IMR-90 (cell line): Measurements from ENCODE around the gene MRPL54. TPM values are rescaled to one million over a fixed set of nuclear protein-coding genes. Genes with fewer than 3 reads are reported as not detected.

Experiments used
- ATAC-seq: fragments of 200-7000 bp; cut with Tn5 transposase; 2 replicates; pipeline ENCODE4 v1.9.1; 2020; ENCODE audit warnings: low read depth, mild to moderate bottlenecking, moderate library complexity
- BruUV-seq: library from RNA; stranded (reverse); fragments of 400-500 nt; replicated peaks from 2 replicates; lab custom pipeline; 2021; lab: Mats Ljungman, UMichigan
- CTCF ChIA-PET: fragments of 300-600 bp; formaldehyde crosslinking; extraction: SDS; loops from one replicate; lab custom pipeline; 2021; ENCODE audit warnings: antibody characterized with exemption; lab: Yijun Ruan, JAX
- POLR2A ChIA-PET: fragments of 300-600 bp; sonication (Branson Sonifier 250); formaldehyde crosslinking; loops from one replicate; lab custom pipeline; 2022; ENCODE audit warnings: antibody characterized with exemption; ENCODE audit not compliant: unreplicated experiment; lab: Charles Lee
- DNase-seq: peaks from one replicate; pipeline ENCODE4 v3.0.0; 2013
- H2AFZ ChIP-seq: replicated peaks from 2 replicates; pipeline ENCODE3; 2013; ENCODE audit warnings: low read length, mild to moderate bottlenecking; ENCODE audit not compliant: poor library complexity
- H2AK5ac ChIP-seq: 2 replicates; pipeline ENCODE4 v1.6.1; 2013; ENCODE audit warnings: low read depth, low read length, inconsistent platforms
- H2AK9ac ChIP-seq: replicated peaks from 2 replicates; pipeline ENCODE3; 2013; ENCODE audit warnings: mild to moderate bottlenecking, low read depth, low read length, moderate library complexity; ENCODE audit not compliant: poor library complexity
- H2BK120ac ChIP-seq: 2 replicates; pipeline ENCODE4 v1.6.1; 2013; ENCODE audit warnings: low read depth, low read length, inconsistent platforms
- H2BK15ac ChIP-seq: 3 replicates; pipeline ENCODE4 v1.6.1; 2013; ENCODE audit warnings: low read depth, low read length, inconsistent platforms
- H2BK20ac ChIP-seq: 2 replicates; pipeline ENCODE4 v1.6.1; 2013; ENCODE audit warnings: low read depth, mild to moderate bottlenecking, inconsistent platforms, low read length, moderate library complexity
- H2BK5ac ChIP-seq: 2 replicates; pipeline ENCODE4 v1.6.1; 2013; ENCODE audit warnings: mild to moderate bottlenecking, low read depth, low read length, inconsistent platforms; ENCODE audit not compliant: poor library complexity, severe bottlenecking
- H3K14ac ChIP-seq: replicated peaks from 2 replicates; pipeline ENCODE4 v1.6.1; 2013; ENCODE audit warnings: low read depth, low read length, inconsistent platforms
- H3K18ac ChIP-seq: 2 replicates; pipeline ENCODE4 v1.6.1; 2013; ENCODE audit warnings: low read depth, low read length, control low read depth
- H3K23ac ChIP-seq: 2 replicates; pipeline ENCODE4 v1.6.1; 2013; ENCODE audit warnings: low read depth, low read length, inconsistent platforms
- H3K27ac ChIP-seq: 2 replicates; pipeline ENCODE4 v1.5.1; 2013; ENCODE audit warnings: mild to moderate bottlenecking, control low read depth, low read length; ENCODE audit not compliant: insufficient read depth
- H3K27me3 ChIP-seq: 2 replicates; pipeline ENCODE4 v1.6.1; 2013; ENCODE audit warnings: low read length; ENCODE audit not compliant: control insufficient read depth, insufficient read depth
- H3K36me3 ChIP-seq: 2 replicates; pipeline ENCODE4 v1.6.1; 2013; ENCODE audit warnings: low read length, mixed read lengths; ENCODE audit not compliant: control insufficient read depth, insufficient read depth
- H3K4ac ChIP-seq: 2 replicates; pipeline ENCODE4 v1.6.1; 2013; ENCODE audit warnings: low read depth, low read length, inconsistent platforms
- H3K4me1 ChIP-seq: 2 replicates; pipeline ENCODE4 v1.6.1; 2013; ENCODE audit warnings: low read length, mixed read lengths; ENCODE audit not compliant: control insufficient read depth, insufficient read depth
- H3K4me2 ChIP-seq: 2 replicates; pipeline ENCODE4 v1.6.1; 2013; ENCODE audit warnings: low read depth, mild to moderate bottlenecking, control low read depth, low read length, moderate library complexity
- H3K4me3 ChIP-seq: 2 replicates; pipeline ENCODE4 v1.5.1; 2013; ENCODE audit warnings: low read depth, mild to moderate bottlenecking, control low read depth, low read length, moderate library complexity; ENCODE audit not compliant: insufficient read depth
- H3K56ac ChIP-seq: 2 replicates; pipeline ENCODE4 v1.6.1; 2013; ENCODE audit warnings: low read length, inconsistent platforms; ENCODE audit not compliant: insufficient read depth; ENCODE audit errors: extremely low read depth
- H3K79me1 ChIP-seq, 2 experiments: 2 replicates each; pipeline ENCODE4 v1.6.1; 2013; ENCODE audit warnings: low read length in 2 of 2, inconsistent platforms in 1 of 2, low read depth in 1 of 2
- H3K9ac ChIP-seq: 2 replicates; pipeline ENCODE4 v1.6.1; 2013; ENCODE audit warnings: low read depth, low read length, control low read depth
- H3K9me1 ChIP-seq: 2 replicates; pipeline ENCODE4 v1.6.1; 2013; ENCODE audit warnings: low read length, inconsistent platforms; ENCODE audit not compliant: insufficient read depth
- H3K9me3 ChIP-seq: 2 replicates; pipeline ENCODE4 v1.6.1; 2013; ENCODE audit warnings: low read length; ENCODE audit not compliant: control insufficient read depth, insufficient read depth
- H4K20me1 ChIP-seq: 2 replicates; pipeline ENCODE4 v1.6.1; 2013; ENCODE audit warnings: low read length, inconsistent platforms; ENCODE audit not compliant: insufficient read depth
- H4K5ac ChIP-seq: 2 replicates; pipeline ENCODE4 v1.6.1; 2013; ENCODE audit warnings: mild to moderate bottlenecking, low read depth, low read length, control low read depth
- H4K8ac ChIP-seq, 2 experiments: 2 replicates each; pipeline ENCODE4 v1.6.1; 2013; ENCODE audit warnings: low read depth in 2 of 2, low read length in 2 of 2, control low read depth in 1 of 2, inconsistent platforms in 1 of 2
- H4K91ac ChIP-seq: 2 replicates; pipeline ENCODE4 v1.6.1; 2013; ENCODE audit warnings: low read depth, low read length, inconsistent platforms; ENCODE audit not compliant: insufficient read depth
- CTCF ChIP-seq: conservative IDR thresholded peaks from 2 replicates; pipeline ENCODE4 v1.5.1; 2012; ENCODE audit warnings: mild to moderate bottlenecking, low read depth, low read length, improper control_type of control experiment
- WGBS, 2 experiments: methylation state at CpG; one replicate each; pipeline versions ENCODE4 v1.1.5 to v1.1.7; 2013; ENCODE audit warnings: missing lambda C conversion rate in 2 of 2; ENCODE audit not compliant: insufficient read length in 1 of 2; ENCODE audit errors: extremely low coverage in 2 of 2; 5-methylcytosine and 5-hydroxymethylcytosine counted together
- dilution Hi-C: fragments of 300-500 bp; cut with HindIII; formaldehyde crosslinking; loops from one replicate; pipeline ENCODE4 v1.14.3; 2018; ENCODE audit warnings: low sequenced_read_pairs; ENCODE audit not compliant: unreplicated experiment
- in situ Hi-C: fragments of 300-500 bp; cut with MboI; formaldehyde crosslinking; loops from 3 replicates; pipeline ENCODE4 v1.14.3; 2019; ENCODE audit warnings: low sequenced_read_pairs, inconsistent platforms, mixed read lengths
- intact Hi-C: fragments of 100-400 bp; cut with micrococcal nuclease; formaldehyde crosslinking; loops from 2 replicates; pipeline ENCODE4 v1.10.0; 2022
- polyA plus RNA-seq, 3 experiments: library from polyadenylated mRNA; depleted of rRNA; stranded (reverse); fragments of >200 nt; gene quantifications; 2 replicates each; pipeline ENCODE4 v1.2.3, GENCODE V29; 2012; ENCODE audit warnings: low replicate concordance in 1 of 3
- total RNA-seq: library from RNA; depleted of rRNA; stranded (reverse); fragments of >200 nt; gene quantifications from 2 replicates; pipeline ENCODE4 v1.2.3, GENCODE V29; 2012

MRPL54 gene
- total and polyA plus RNA-seq, 2 of the 4 experiments (the other 2 are of a cell fraction), result 55.9 to 75.7 TPM

- no peak overlapping the region for H2AK9ac ChIP-seq
- H2BK15ac ChIP-seq, result no peak overlapping the region
- H3K9me3 ChIP-seq, result peaks cover 7% of the 10 kb centered on the region
- H4K5ac ChIP-seq, result no peak overlapping the region
- no peak overlapping the region for H3K23ac ChIP-seq
- no peak overlapping the region for H3K56ac ChIP-seq
- H3K4me1 ChIP-seq, result no peaks in the 10 kb centered on the region
- H3K18ac ChIP-seq, result no peak overlapping the region
- H4K8ac ChIP-seq, result no peak overlapping the region
- ATAC-seq (no peak), DNase-seq (no peak)
- TF ChIP-seq CTCF, result no peak
- H2AFZ ChIP-seq, result no peak overlapping the region
- H3K4me3 ChIP-seq, result no peak overlapping the region
- no peaks in the 10 kb centered on the region for H3K9me1 ChIP-seq
- no peak overlapping the region for H3K9ac ChIP-seq
- dilution Hi-C loops (no loop called here), in situ Hi-C loops (no loop called here), intact Hi-C loops (no loop called here)
- POLR2A ChIA-PET, result no interaction called here
- BruUV-seq, result no TSS peak
- H2AK5ac ChIP-seq, result no peak overlapping the region
- no peak overlapping the region for H2BK120ac ChIP-seq
- H3K4me2 ChIP-seq, result no peak overlapping the region
- H3K14ac ChIP-seq, result no peak overlapping the region
- no peaks in the 10 kb centered on the region for H4K20me1 ChIP-seq
- H3K27ac ChIP-seq, result no peak overlapping the region
- H4K91ac ChIP-seq, result no peak overlapping the region
- H2BK20ac ChIP-seq, result no peak overlapping the region
- peaks cover 16% of the 10 kb centered on the region for H3K27me3 ChIP-seq
- H3K4ac ChIP-seq, result no peak overlapping the region
- H2BK5ac ChIP-seq, result no peak overlapping the region
- no CpG with 5 or more reads among the region's 2 CpGs for WGBS, 2 experiments
- no peaks in the 10 kb centered on the region for H3K36me3 ChIP-seq
- CTCF ChIA-PET, result no interaction called here
- no peaks in the 10 kb centered on the region for H3K79me1 ChIP-seq
These were observed 33.9 kb downstream of the MRPL54 start for GRCh38 chr19:3796358-3796757.
